Measurements from ENCODE around the gene CASP5. TPM values are rescaled to one million over a fixed set of nuclear protein-coding genes. Genes with fewer than 3 reads are reported as not detected.

Gene CASP5
- not detected for total RNA-seq

GRCh38 chr11:105023003-105023402 is at the start of gene CASP5:
TSS of gene CASP5 (minus strand) at chr11:105023168. CDS start at chr11:105023136, 32 bp downstream.

DNA sequence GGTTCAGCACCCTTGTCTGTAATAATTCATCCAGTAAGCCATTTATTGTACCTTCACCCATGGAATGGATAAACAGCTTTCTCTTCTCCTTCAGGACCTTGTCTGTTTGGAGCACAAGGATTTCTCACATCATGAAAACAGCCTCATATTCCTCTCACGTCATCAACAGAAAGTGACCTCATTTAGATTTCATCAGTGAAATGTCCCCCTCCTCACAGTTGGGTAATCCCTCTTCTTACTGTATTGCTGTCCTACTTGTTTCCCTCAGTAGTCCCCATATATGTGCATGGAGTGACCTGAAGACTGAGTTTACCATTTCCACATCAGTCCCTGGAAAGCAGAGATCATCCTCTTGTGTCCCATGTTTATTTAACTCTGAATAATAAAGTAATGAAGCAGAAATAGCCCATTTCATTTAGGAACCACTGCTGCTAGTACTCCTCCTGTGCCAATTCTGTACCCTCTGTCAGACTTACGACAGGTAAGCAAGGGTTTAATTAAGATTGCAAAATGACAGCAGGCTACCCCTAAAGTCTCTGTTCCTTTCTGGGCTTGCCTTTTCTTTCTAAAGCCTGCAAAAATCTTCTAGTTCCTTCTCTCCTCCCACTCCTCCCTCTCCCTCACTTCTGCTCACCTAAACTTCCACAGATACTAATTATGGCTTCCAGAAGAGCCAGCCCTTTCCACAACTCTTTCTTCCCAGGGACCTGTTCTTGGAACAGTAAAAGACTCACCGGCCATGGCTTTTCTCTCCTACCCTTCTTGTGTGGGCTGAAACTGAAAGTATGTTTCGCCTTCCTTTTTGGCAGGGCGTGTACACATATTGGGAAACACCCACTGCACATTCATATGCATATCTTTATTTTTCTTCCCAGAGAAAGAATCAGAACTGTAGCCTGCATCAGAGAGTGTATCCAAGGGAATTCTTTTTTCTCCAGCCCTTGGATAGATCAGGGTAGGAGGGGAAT is 21.9 kb upstream of the CASP5 start, which contains the start of gene CARD16:
Gene CARD16, minus strand, starts transcription at position 779 of the 968 bp plus-strand sequence. Its CDS starts 38 bp downstream, at position 741.

DNA sequence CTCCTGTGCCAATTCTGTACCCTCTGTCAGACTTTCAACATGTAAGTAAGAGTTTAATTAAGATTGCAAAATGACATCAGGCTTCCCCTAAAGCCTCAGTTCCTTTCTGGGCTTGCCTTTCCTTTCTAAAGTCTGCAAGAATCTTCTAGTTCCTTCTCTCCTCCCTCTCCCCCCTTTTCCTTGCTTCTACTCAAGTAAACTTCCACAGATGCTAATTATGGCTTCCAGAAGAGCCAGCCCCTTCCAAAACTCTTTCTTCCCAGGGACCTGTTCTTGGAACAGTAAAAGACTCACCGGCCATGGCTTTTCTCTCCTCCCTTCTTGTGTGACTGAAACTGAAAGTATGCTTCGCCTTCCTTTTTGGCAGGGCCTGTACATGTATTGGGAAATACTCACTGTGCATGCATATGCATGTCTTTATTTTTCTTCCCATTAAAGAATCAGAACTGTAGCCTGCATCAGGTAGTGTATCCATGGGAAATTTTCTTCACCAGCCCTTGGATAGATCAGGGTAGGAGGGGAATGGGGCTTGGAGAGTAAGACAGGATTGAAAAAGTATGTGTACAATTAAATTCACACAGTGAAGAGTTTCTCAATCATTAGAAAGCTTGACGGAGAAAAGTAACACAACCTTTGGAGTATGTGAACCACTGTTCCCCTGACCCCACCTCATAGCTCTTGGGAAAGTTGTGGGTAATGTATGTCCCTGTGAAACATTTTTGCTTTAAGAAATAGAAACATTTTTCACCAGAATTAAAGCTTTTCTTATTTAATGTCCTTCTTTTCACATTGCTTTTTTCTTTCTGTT is 12.0 kb upstream of the CASP5 start, which contains the start of gene CASP1:
Gene CASP1, minus strand, starts transcription at position 332 of the 808 bp plus-strand sequence. Its CDS starts 31 bp downstream, at position 301.

GRCh38 chr11:104968355-104968855 is 54.6 kb downstream of the CASP5 start, which contains the start of gene CASP4:
TSS of gene CASP4 (minus strand) at chr11:104968574. CDS start at chr11:104968525, 49 bp downstream.

Other genes starting within 250 kb of the CASP5 start
- gene CASP12, start 124.7 kb downstream of the CASP5 start, total RNA-seq = 0.23 TPM
- gene CASP4, start 54.6 kb downstream of the CASP5 start, total RNA-seq = 26.9 TPM
- 6.2 TPM for gene CASP1, start 12.0 kb upstream of the CASP5 start, total RNA-seq
- gene CARD16, start 22.2 kb upstream of the CASP5 start, total RNA-seq = 1.8 TPM
- not detected for gene CARD18, start 116.6 kb upstream of the CASP5 start, total RNA-seq